HUES48 (cell line): ENCODE results near the gene GM2A.

Experiments used
- H3K27ac ChIP-seq: one replicate; pipeline ENCODE4 v1.7.0; 2013; ENCODE audit warnings: low read depth, low read length, inconsistent platforms
- H3K27me3 ChIP-seq: 2 replicates; pipeline ENCODE4 v1.6.1; 2013; ENCODE audit warnings: mild to moderate bottlenecking, low read length; ENCODE audit not compliant: control insufficient read depth, insufficient read depth
- H3K36me3 ChIP-seq: 2 replicates; pipeline ENCODE4 v1.6.1; 2013; ENCODE audit warnings: low read length; ENCODE audit not compliant: control insufficient read depth, insufficient read depth
- H3K4me1 ChIP-seq: 2 replicates; pipeline ENCODE4 v1.6.1; 2013; ENCODE audit warnings: mild to moderate bottlenecking, low read length; ENCODE audit not compliant: control insufficient read depth, insufficient read depth
- H3K4me3 ChIP-seq: 2 replicates; pipeline ENCODE4 v1.5.1; 2013; ENCODE audit warnings: mild to moderate bottlenecking, low read depth, low read length
- H3K9ac ChIP-seq: 2 replicates; pipeline ENCODE4 v1.6.1; 2013; ENCODE audit warnings: mild to moderate bottlenecking, low read depth, low read length, moderate library complexity
- H3K9me3 ChIP-seq: 2 replicates; pipeline ENCODE4 v1.6.1; 2013; ENCODE audit warnings: low read length; ENCODE audit not compliant: control insufficient read depth, insufficient read depth

The GM2A gene

GRCh38 chr5:151267491-151268260 is 14.7 kb downstream of the GM2A start:
- no peaks in the 10 kb centered on the region for H3K4me1 ChIP-seq
- no peak overlapping the region for H3K4me3 ChIP-seq
- H3K27ac ChIP-seq: no peak overlapping the region
- H3K9ac ChIP-seq: no peak overlapping the region
- no peaks in the 10 kb centered on the region for H3K9me3 ChIP-seq
- no peaks in the 10 kb centered on the region for H3K27me3 ChIP-seq
- peaks cover 34% of the 10 kb centered on the region for H3K36me3 ChIP-seq

GRCh38 chr5:151270599-151270998 is 17.6 kb downstream of the GM2A start:
- Histone ChIP-seq H3K9ac (no peak overlapping the region), H3K36me3 (peaks cover 34% of the 10 kb centered on the region), H3K4me3 (no peak overlapping the region), H3K9me3 (no peaks in the 10 kb centered on the region), H3K4me1 (no peaks in the 10 kb centered on the region), H3K27ac (no peak overlapping the region), H3K27me3 (no peaks in the 10 kb centered on the region)

GRCh38 chr5:151271336-151271735 is 18.4 kb downstream of the GM2A start:
- H3K9ac ChIP-seq: no peak overlapping the region
- no peaks in the 10 kb centered on the region for H3K4me1 ChIP-seq
- H3K9me3 ChIP-seq: no peaks in the 10 kb centered on the region
- H3K36me3 ChIP-seq: peaks cover 34% of the 10 kb centered on the region
- H3K27me3 ChIP-seq: no peaks in the 10 kb centered on the region
- no peak overlapping the region for H3K27ac ChIP-seq
- H3K4me3 ChIP-seq: no peak overlapping the region

GRCh38 chr5:151274666-151275065 is 21.7 kb downstream of the GM2A start:
- Histone ChIP-seq H3K27ac (no peak overlapping the region), H3K9me3 (no peaks in the 10 kb centered on the region), H3K27me3 (no peaks in the 10 kb centered on the region), H3K36me3 (peaks cover 9% of the 10 kb centered on the region; the same call in 1 of the 2 replicates), H3K4me1 (no peaks in the 10 kb centered on the region), H3K4me3 (no peak overlapping the region), H3K9ac (no peak overlapping the region)

- Histone ChIP-seq H3K27ac (no peak overlapping the region), H3K4me1 (no peaks in the 10 kb centered on the region), H3K9me3 (no peaks in the 10 kb centered on the region), H3K4me3 (no peak overlapping the region), H3K27me3 (no peaks in the 10 kb centered on the region), H3K36me3 (no peaks in the 10 kb centered on the region), H3K9ac (no peak overlapping the region)
Measured at GRCh38 chr5:151275803-151276202, 22.8 kb downstream of the GM2A start.

- Histone ChIP-seq H3K9me3 (no peaks in the 10 kb centered on the region), H3K27ac (no peak overlapping the region), H3K4me1 (no peaks in the 10 kb centered on the region), H3K36me3 (no peaks in the 10 kb centered on the region), H3K9ac (no peak overlapping the region), H3K4me3 (no peak overlapping the region), H3K27me3 (no peaks in the 10 kb centered on the region)
Measured at GRCh38 chr5:151278845-151279244, 25.9 kb downstream of the GM2A start.

- H3K9me3 ChIP-seq: no peaks in the 10 kb centered on the region
- H3K4me1 ChIP-seq: no peaks in the 10 kb centered on the region
- H3K36me3 ChIP-seq: no peaks in the 10 kb centered on the region
- no peak overlapping the region for H3K4me3 ChIP-seq
- H3K27ac ChIP-seq: no peak overlapping the region
- H3K9ac ChIP-seq: no peak overlapping the region
- H3K27me3 ChIP-seq: no peaks in the 10 kb centered on the region
Measured at GRCh38 chr5:151280443-151280842, 27.5 kb downstream of the GM2A start.

- no peak overlapping the region for H3K4me3 ChIP-seq
- no peaks in the 10 kb centered on the region for H3K36me3 ChIP-seq
- no peaks in the 10 kb centered on the region for H3K9me3 ChIP-seq
- H3K27me3 ChIP-seq: no peaks in the 10 kb centered on the region
- H3K9ac ChIP-seq: no peak overlapping the region
- H3K27ac ChIP-seq: no peak overlapping the region
- H3K4me1 ChIP-seq: no peaks in the 10 kb centered on the region
Measured at GRCh38 chr5:151281001-151281639, 28.1 kb downstream of the GM2A start.

GRCh38 chr5:151283120-151283825 is 30.3 kb downstream of the GM2A start:
- no peak overlapping the region for H3K9ac ChIP-seq
- peaks cover 5% of the 10 kb centered on the region for H3K4me1 ChIP-seq
- no peaks in the 10 kb centered on the region for H3K27me3 ChIP-seq
- no peaks in the 10 kb centered on the region for H3K36me3 ChIP-seq
- no peak overlapping the region for H3K4me3 ChIP-seq
- H3K9me3 ChIP-seq: no peaks in the 10 kb centered on the region
- no peak overlapping the region for H3K27ac ChIP-seq

- Histone ChIP-seq H3K9ac (no peak overlapping the region), H3K27ac (no peak overlapping the region), H3K4me3 (no peak overlapping the region)
Measured at GRCh38 chr5:151284392-151284967, 31.5 kb downstream of the GM2A start.

GRCh38 chr5:151285683-151286082 is 32.7 kb downstream of the GM2A start:
- H3K4me1 ChIP-seq: peaks cover 6% of the 10 kb centered on the region
- H3K27me3 ChIP-seq: no peaks in the 10 kb centered on the region
- H3K9ac ChIP-seq: no peak overlapping the region
- H3K4me3 ChIP-seq: no peak overlapping the region
- H3K36me3 ChIP-seq: no peaks in the 10 kb centered on the region
- H3K9me3 ChIP-seq: no peaks in the 10 kb centered on the region
- H3K27ac ChIP-seq: no peak overlapping the region

More at GRCh38 chr5:151284392-151284967, 31.5 kb downstream of the GM2A start:
- Histone ChIP-seq H3K27me3 (no peaks in the 10 kb centered on the region), H3K9me3 (no peaks in the 10 kb centered on the region), H3K4me1 (peaks cover 6% of the 10 kb centered on the region), H3K36me3 (no peaks in the 10 kb centered on the region)
